ENCODE results near the gene ATP2A1. TPM values are rescaled to one million over a fixed set of nuclear protein-coding genes. Genes with fewer than 3 reads are reported as not detected.

Gene ATP2A1
- polyA plus RNA-seq, 2 of the 4 experiments (the other 2 are of a cell fraction), result 0.96 to 5.2 TPM

GRCh38 chr16:28951410-28951943 is 73.2 kb downstream of the ATP2A1 start:
- ATAC-seq (no peak; a peak in 2 of 6 replicates), FAIRE-seq (no peak), DNase-seq (ENCODE audit: low read depth in 1 of 2, low spot score in 1 of 2) (no peak)
- 2% methylated on average over 12 of the region's 17 CpGs for WGBS (ENCODE audit: missing lambda C conversion rate)
- ChIA-PET CTCF (interaction anchor here (1.3 kb wide), 1 partner anchor 22 kb away, joined by 3 read pairs; no protein-coding TSS in a partner anchor), POLR2A (interaction anchor here (1.7 kb wide), 1 partner anchor 88 kb away, joined by 10 read pairs; the partner anchor contains the start of gene SH2B1)
- H3K27ac ChIP-seq, result peak overlapping the region; percentile 89 to 97
- no peaks in the 10 kb centered on the region for H3K9me3 ChIP-seq
- TF ChIP-seq MYC (IDR thresholded peaks at IDR 0.05; ENCODE audit: borderline replicate concordance, low read length) (no peak), HOXB5 (CRISPR knock-in tag; IDR thresholded peaks at IDR 0.05) (no peak), FOXS1 (CRISPR knock-in tag; IDR thresholded peaks at IDR 0.05) (no peak)
- TF ChIP-seq, protein P1, sequence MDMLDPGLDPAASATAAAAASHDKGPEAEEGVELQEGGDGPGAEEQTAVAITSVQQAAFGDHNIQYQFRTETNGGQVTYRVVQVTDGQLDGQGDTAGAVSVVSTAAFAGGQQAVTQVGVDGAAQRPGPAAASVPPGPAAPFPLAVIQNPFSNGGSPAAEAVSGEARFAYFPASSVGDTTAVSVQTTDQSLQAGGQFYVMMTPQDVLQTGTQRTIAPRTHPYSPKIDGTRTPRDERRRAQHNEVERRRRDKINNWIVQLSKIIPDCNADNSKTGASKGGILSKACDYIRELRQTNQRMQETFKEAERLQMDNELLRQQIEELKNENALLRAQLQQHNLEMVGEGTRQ (IDR thresholded peaks at IDR 0.05), result no peak
- peak overlapping the region; percentile 97 for H3K4me2 ChIP-seq
- H3K4me3 ChIP-seq, result peak overlapping the region; percentile 91
- H3K4me1 ChIP-seq, result peaks cover 14% of the 10 kb centered on the region

Small RNA genes lying within 50 kb of the gene (small RNA-seq; reads per million reads assigned to genes)
- gene RF00416, result 0 reads per million in 6 experiments

Other genes with a start within 250 kb of the ATP2A1 start
- gene NPIPB8, start 240.4 kb upstream of the ATP2A1 start, polyA plus RNA-seq (2011; rRNA removed), result 0.87 and 0.98 TPM in 2 replicates
- 0.30 to 1.0 TPM (median 0.74 TPM) in 3 replicates for gene NPIPB8, start 240.4 kb upstream of the ATP2A1 start, polyA plus RNA-seq (2017; fragmentation: RNase III; extraction: RNeasy Plus Mini Kit Qiagen cat#74134 plus additional on column Dnase treatment)
- gene EIF3C, start 167.0 kb upstream of the ATP2A1 start, polyA plus RNA-seq (2011; rRNA removed), result 195 and 326 TPM in 2 replicates
- gene EIF3C, start 167.0 kb upstream of the ATP2A1 start, polyA plus RNA-seq (2017; fragmentation: RNase III; extraction: RNeasy Plus Mini Kit Qiagen cat#74134 plus additional on column Dnase treatment), result 164 to 225 TPM (median 191 TPM) in 3 replicates
- 4.6 and 4.9 TPM in 2 replicates for gene NPIPB9, start 126.7 kb upstream of the ATP2A1 start, polyA plus RNA-seq (2011; rRNA removed)
- gene NPIPB9, start 126.7 kb upstream of the ATP2A1 start, polyA plus RNA-seq (2017; fragmentation: RNase III; extraction: RNeasy Plus Mini Kit Qiagen cat#74134 plus additional on column Dnase treatment), result 1.7 to 2.5 TPM (median 2.1 TPM) in 3 replicates
- gene ATXN2L, start 55.5 kb upstream of the ATP2A1 start, polyA plus RNA-seq (2011; rRNA removed), result 28.4 and 42.5 TPM in 2 replicates
- gene ATXN2L, start 55.5 kb upstream of the ATP2A1 start, polyA plus RNA-seq (2017; fragmentation: RNase III; extraction: RNeasy Plus Mini Kit Qiagen cat#74134 plus additional on column Dnase treatment), result 134 to 137 TPM (median 135 TPM) in 3 replicates
- 139 and 159 TPM in 2 replicates for gene TUFM, start 32.1 kb upstream of the ATP2A1 start, polyA plus RNA-seq (2011; rRNA removed)
- 252 to 267 TPM (median 260 TPM) in 3 replicates for gene TUFM, start 32.1 kb upstream of the ATP2A1 start, polyA plus RNA-seq (2017; fragmentation: RNase III; extraction: RNeasy Plus Mini Kit Qiagen cat#74134 plus additional on column Dnase treatment)
- gene SH2B1, start 14.6 kb upstream of the ATP2A1 start, polyA plus RNA-seq (2011; rRNA removed), result 10.7 and 12.3 TPM in 2 replicates
- 25.9 to 31.0 TPM (median 26.7 TPM) in 3 replicates for gene SH2B1, start 14.6 kb upstream of the ATP2A1 start, polyA plus RNA-seq (2017; fragmentation: RNase III; extraction: RNeasy Plus Mini Kit Qiagen cat#74134 plus additional on column Dnase treatment)
- gene RABEP2, start 46.8 kb downstream of the ATP2A1 start, polyA plus RNA-seq (2011; rRNA removed), result 5.4 and 6.0 TPM in 2 replicates
- gene RABEP2, start 46.8 kb downstream of the ATP2A1 start, polyA plus RNA-seq (2017; fragmentation: RNase III; extraction: RNeasy Plus Mini Kit Qiagen cat#74134 plus additional on column Dnase treatment), result 13.7 to 15.6 TPM (median 14.5 TPM) in 3 replicates
- gene CD19, start 53.5 kb downstream of the ATP2A1 start, polyA plus RNA-seq (2011; rRNA removed), result not detected in 2 replicates
- not detected in 3 replicates for gene CD19, start 53.5 kb downstream of the ATP2A1 start, polyA plus RNA-seq (2017; fragmentation: RNase III; extraction: RNeasy Plus Mini Kit Qiagen cat#74134 plus additional on column Dnase treatment)
- gene NFATC2IP, start 72.4 kb downstream of the ATP2A1 start, polyA plus RNA-seq (2011; rRNA removed), result 32.2 and 35.7 TPM in 2 replicates
- 29.7 to 31.4 TPM (median 30.3 TPM) in 3 replicates for gene NFATC2IP, start 72.4 kb downstream of the ATP2A1 start, polyA plus RNA-seq (2017; fragmentation: RNase III; extraction: RNeasy Plus Mini Kit Qiagen cat#74134 plus additional on column Dnase treatment)
- 16.9 and 27.0 TPM in 2 replicates for gene SPNS1, start 96.3 kb downstream of the ATP2A1 start, polyA plus RNA-seq (2011; rRNA removed)
- 29.6 to 35.4 TPM (median 35.1 TPM) in 3 replicates for gene SPNS1, start 96.3 kb downstream of the ATP2A1 start, polyA plus RNA-seq (2017; fragmentation: RNase III; extraction: RNeasy Plus Mini Kit Qiagen cat#74134 plus additional on column Dnase treatment)
- 0.85 and 0.98 TPM in 2 replicates for gene LAT, start 106.6 kb downstream of the ATP2A1 start, polyA plus RNA-seq (2011; rRNA removed)
- gene LAT, start 106.6 kb downstream of the ATP2A1 start, polyA plus RNA-seq (2017; fragmentation: RNase III; extraction: RNeasy Plus Mini Kit Qiagen cat#74134 plus additional on column Dnase treatment), result 2.2 to 3.4 TPM (median 3.3 TPM) in 3 replicates